Mucosa of rectum (tissue), 2 donors: ENCODE results near the gene INPP5F.

Experiments used
- H3K27ac ChIP-seq, 2 donors: one replicate each; pipeline ENCODE4 v1.7.0; 2013; ENCODE audit warnings: inconsistent platforms in 2 of 2, low read depth in 2 of 2, low read length in 2 of 2
- H3K27me3 ChIP-seq, 2 donors: one replicate each; pipeline ENCODE4 v1.7.0; 2013; ENCODE audit warnings: low read length in 2 of 2; ENCODE audit not compliant: control insufficient read depth in 2 of 2, insufficient read depth in 2 of 2
- H3K36me3 ChIP-seq, 2 donors: one replicate each; pipeline ENCODE4 v1.7.0; 2013; ENCODE audit warnings: low read length in 2 of 2; ENCODE audit not compliant: control insufficient read depth in 2 of 2, insufficient read depth in 2 of 2
- H3K4me1 ChIP-seq, 2 donors: one replicate each; pipeline ENCODE4 v1.7.0; 2013; ENCODE audit warnings: low read length in 2 of 2, mild to moderate bottlenecking in 1 of 2; ENCODE audit not compliant: control insufficient read depth in 2 of 2, insufficient read depth in 2 of 2
- H3K4me3 ChIP-seq, 2 donors: one replicate each; pipeline ENCODE4 v1.7.0; 2013; ENCODE audit warnings: low read length in 2 of 2
- H3K9ac ChIP-seq, 2 donors: one replicate each; pipeline ENCODE4 v1.7.0; 2013; ENCODE audit warnings: low read length in 2 of 2, low read depth in 1 of 2, mild to moderate bottlenecking in 1 of 2
- H3K9me3 ChIP-seq, 2 donors: one replicate each; pipeline ENCODE4 v1.7.0; 2013; ENCODE audit warnings: low read length in 2 of 2; ENCODE audit not compliant: control insufficient read depth in 2 of 2
- donor health status: healthy.
- donor health status: Normal muscosa, but diverticular disease.

INPP5F gene

GRCh38 chr10:119796039-119796438 lies 70.2 kb downstream of the INPP5F start:
- Histone ChIP-seq H3K27me3 (no peaks in the 10 kb centered on the region), H3K9me3 (no peaks in the 10 kb centered on the region), H3K9ac (no peak overlapping the region), H3K4me1 (no peaks in the 10 kb centered on the region), H3K4me3 (no peak overlapping the region), H3K27ac (no peak overlapping the region), H3K36me3 (peaks cover 6 to 11% of the 10 kb centered on the region in 2 donors)

- no peak overlapping the region for H3K27ac ChIP-seq
- no peaks in the 10 kb centered on the region for H3K27me3 ChIP-seq
- H3K9ac ChIP-seq = no peak overlapping the region
- H3K4me1 ChIP-seq = no peaks in the 10 kb centered on the region
- H3K36me3 ChIP-seq = peaks cover 6 to 9% of the 10 kb centered on the region in 2 donors
- H3K9me3 ChIP-seq = no peaks in the 10 kb centered on the region
- H3K4me3 ChIP-seq = no peak overlapping the region
These were observed 75.3 kb downstream of the INPP5F start for GRCh38 chr10:119801176-119801575.

GRCh38 chr10:119801998-119802538 lies 76.2 kb downstream of the INPP5F start:
- Histone ChIP-seq H3K4me3 (no peak overlapping the region), H3K9me3 (no peaks in the 10 kb centered on the region), H3K27me3 (no peaks in the 10 kb centered on the region), H3K4me1 (no peaks in the 10 kb centered on the region), H3K27ac (no peak overlapping the region), H3K9ac (no peak overlapping the region), H3K36me3 (peaks cover under 1% of the 10 kb centered on the region in 2 donors)

DNA sequence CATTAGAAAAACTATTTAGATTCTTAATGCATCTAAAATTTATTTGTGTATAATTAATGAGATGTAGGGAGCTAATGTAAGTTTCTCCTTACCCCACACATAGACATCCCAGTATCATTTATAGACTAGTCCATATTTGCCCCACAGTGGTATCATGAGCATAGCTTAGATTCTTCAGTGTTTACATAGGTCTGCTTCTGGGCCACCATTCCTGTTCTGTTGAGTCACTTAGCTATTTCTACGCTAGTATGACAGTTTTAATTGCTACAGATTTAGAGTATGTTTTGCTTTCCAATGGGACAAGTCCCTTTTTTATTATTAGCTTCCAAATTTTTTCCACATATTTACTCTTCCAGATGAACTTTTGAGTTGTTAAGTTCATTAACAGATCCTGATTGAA lies 77.4 kb downstream of the INPP5F start:
- H3K9ac ChIP-seq = no peak overlapping the region
- no peaks in the 10 kb centered on the region for H3K9me3 ChIP-seq
- H3K4me3 ChIP-seq = no peak overlapping the region
- no peaks in the 10 kb centered on the region for H3K27me3 ChIP-seq
- no peaks in the 10 kb centered on the region for H3K4me1 ChIP-seq
- peaks cover 0 to 5% of the 10 kb centered on the region in 2 donors for H3K36me3 ChIP-seq
- H3K27ac ChIP-seq = no peak overlapping the region

- H3K27me3 ChIP-seq = no peaks in the 10 kb centered on the region
- H3K36me3 ChIP-seq = peaks cover 0 to 7% of the 10 kb centered on the region in 2 donors
- H3K4me1 ChIP-seq = no peaks in the 10 kb centered on the region
- H3K9me3 ChIP-seq = no peaks in the 10 kb centered on the region
- H3K9ac ChIP-seq = no peak overlapping the region
- no peak overlapping the region for H3K4me3 ChIP-seq
- no peak overlapping the region for H3K27ac ChIP-seq
These were observed 79.9 kb downstream of the INPP5F start for GRCh38 chr10:119805702-119806230.

GRCh38 chr10:119806334-119807130 lies 80.7 kb downstream of the INPP5F start:
- H3K27me3 ChIP-seq = no peaks in the 10 kb centered on the region
- no peak overlapping the region for H3K9ac ChIP-seq
- no peaks in the 10 kb centered on the region for H3K9me3 ChIP-seq
- H3K36me3 ChIP-seq = peaks cover 0 to 7% of the 10 kb centered on the region in 2 donors
- no peak overlapping the region for H3K4me3 ChIP-seq
- no peaks in the 10 kb centered on the region for H3K4me1 ChIP-seq
- H3K27ac ChIP-seq = no peak overlapping the region

DNA sequence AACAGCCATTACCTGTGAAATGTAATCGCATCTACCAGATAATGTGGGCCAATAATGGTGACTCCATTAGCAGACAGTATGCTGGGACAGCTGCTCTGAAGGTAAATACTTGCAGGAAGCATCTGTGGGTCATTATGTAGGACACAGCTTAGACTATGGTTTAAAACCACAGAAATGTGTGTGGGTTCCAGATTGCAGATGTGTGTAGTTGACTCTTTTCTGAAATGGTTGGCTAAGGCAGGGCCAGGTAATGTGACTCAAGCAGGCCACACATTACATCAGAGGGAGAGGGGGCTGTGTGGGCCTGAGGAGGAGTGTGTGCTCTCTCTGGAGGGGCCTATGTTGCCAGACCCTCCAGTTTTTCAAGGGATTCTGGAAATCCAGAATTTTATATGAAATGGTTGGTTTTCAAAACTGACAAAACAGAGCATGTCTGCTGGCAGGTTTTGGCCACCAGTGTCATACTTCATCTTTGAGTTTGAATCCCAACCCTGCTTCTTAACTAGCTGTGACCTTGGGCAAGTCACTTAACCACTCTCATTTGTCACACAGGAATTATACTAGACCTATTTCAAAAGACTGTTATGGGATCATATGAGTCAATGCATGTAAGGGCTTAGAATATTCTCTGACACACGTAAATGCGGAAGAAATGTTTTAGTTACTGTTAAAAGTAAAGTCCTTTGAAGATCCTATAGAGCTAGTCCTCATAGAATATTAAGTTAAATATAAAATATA lies 82.3 kb downstream of the INPP5F start:
- H3K27ac ChIP-seq = no peak overlapping the region
- no peak overlapping the region for H3K4me3 ChIP-seq
- peaks cover 0 to 10% of the 10 kb centered on the region in 2 donors for H3K36me3 ChIP-seq
- no peak overlapping the region for H3K9ac ChIP-seq
- H3K27me3 ChIP-seq = no peaks in the 10 kb centered on the region
- H3K9me3 ChIP-seq = no peaks in the 10 kb centered on the region
- no peaks in the 10 kb centered on the region for H3K4me1 ChIP-seq

DNA sequence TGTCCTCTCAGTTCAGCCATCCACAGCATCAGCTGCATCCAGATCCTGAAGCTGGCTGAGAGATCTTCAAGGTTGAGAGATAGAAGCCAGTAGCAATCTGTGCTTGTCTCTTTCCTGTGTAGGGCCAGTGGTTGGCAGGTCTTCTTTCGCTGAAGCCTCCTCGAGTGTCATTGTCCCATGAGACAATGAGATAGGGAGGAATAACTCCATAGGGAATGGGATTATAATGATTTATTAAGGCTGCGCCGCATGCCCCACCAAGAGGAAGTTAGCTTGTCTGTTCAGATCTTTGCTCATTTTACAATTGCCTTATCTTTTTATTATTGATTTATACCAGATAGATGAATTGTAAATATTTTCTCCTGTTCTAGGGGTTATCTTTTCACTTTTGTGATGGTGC lies 85.3 kb downstream of the INPP5F start:
- Histone ChIP-seq H3K4me3 (no peak overlapping the region), H3K27me3 (no peaks in the 10 kb centered on the region), H3K9ac (no peak overlapping the region), H3K36me3 (peaks cover 0 to 10% of the 10 kb centered on the region in 2 donors), H3K4me1 (no peaks in the 10 kb centered on the region), H3K9me3 (no peaks in the 10 kb centered on the region), H3K27ac (no peak overlapping the region)

DNA sequence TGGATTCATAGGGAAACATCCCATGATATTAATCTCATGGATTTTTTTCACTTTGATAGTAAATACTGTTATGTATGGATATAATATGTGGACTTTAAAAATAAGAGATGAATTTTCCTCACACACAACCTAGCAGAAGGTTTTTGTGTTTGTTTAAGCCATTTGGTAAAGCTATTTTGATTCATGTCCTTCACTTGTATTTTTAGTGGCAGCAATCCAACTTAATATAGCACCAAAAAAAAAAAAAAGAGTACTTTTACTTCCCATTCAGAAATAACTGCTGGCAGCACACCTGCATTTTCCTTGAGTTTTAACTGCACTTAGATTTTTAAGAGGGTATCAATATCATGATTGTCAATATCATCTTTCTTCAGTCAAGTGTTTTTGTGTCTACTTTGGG lies 86.8 kb downstream of the INPP5F start:
- Histone ChIP-seq H3K36me3 (peaks cover 0 to 10% of the 10 kb centered on the region in 2 donors), H3K4me3 (no peak overlapping the region), H3K9me3 (no peaks in the 10 kb centered on the region)

DNA sequence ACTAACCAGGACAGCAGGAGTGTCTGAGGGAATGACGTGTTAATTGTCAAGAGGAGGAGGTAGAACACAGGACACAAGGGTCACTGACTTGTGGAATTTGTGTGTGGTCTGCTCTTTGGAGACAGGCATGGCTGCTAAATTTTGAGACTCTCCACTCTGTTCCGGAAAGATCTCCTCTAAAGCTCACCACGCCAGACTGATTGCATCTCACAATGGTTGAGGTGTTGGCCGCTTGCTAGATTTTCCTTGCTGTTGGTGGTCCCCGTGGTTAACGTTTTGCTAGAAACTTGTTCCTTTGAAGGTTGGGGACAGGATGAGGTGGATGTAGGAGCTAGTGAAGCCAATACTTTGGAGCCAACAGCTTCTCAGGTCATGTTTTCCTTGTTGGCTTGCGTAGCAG lies 89.8 kb downstream of the INPP5F start:
- Histone ChIP-seq H3K4me3 (no peak overlapping the region), H3K9me3 (no peaks in the 10 kb centered on the region), H3K36me3 (peaks cover 2 to 3% of the 10 kb centered on the region in 2 donors), H3K4me1 (no peaks in the 10 kb centered on the region), H3K27ac (no peak overlapping the region), H3K27me3 (no peaks in the 10 kb centered on the region), H3K9ac (no peak overlapping the region)

More for the DNA sequence above, 86.8 kb downstream of the INPP5F start:
- no peak overlapping the region for H3K27ac ChIP-seq
- no peaks in the 10 kb centered on the region for H3K4me1 ChIP-seq
- H3K27me3 ChIP-seq = no peaks in the 10 kb centered on the region
- no peak overlapping the region for H3K9ac ChIP-seq
